Tibial nerve (tissue), 4 donors: ENCODE data around the gene TSSK2. TPM values are rescaled to one million over a fixed set of nuclear protein-coding genes. Genes with fewer than 3 reads are reported as not detected.

Experiments used
- DNase-seq, 2 donors: peaks; one replicate each; pipeline ENCODE4 v3.0.0-alpha.2; 2019; ENCODE audit warnings: low spot score in 2 of 2
- H3K27ac ChIP-seq, 4 donors: fragments of 200-600 bp; sonication (generic) in 3 of 4; one replicate each; pipeline ENCODE4 v1.5.1; 2017 to 2019; ENCODE audit warnings: mild to moderate bottlenecking in 1 of 4
- H3K27me3 ChIP-seq, 2 donors: fragments of 200-600 bp; sonication (generic) in 1 of 2; one replicate each; pipeline versions ENCODE4 v1.5.1 to v1.6.0; 2017 to 2019
- H3K36me3 ChIP-seq, 3 donors: fragments of 200-600 bp; sonication (generic); one replicate each; pipeline ENCODE4 v1.5.1; 2018 to 2019
- H3K4me1 ChIP-seq, 4 donors: fragments of 200-600 bp; sonication (generic) in 3 of 4; one replicate each; pipeline ENCODE4 v1.5.1; 2017 to 2019
- H3K4me3 ChIP-seq, 4 donors: fragments of 200-600 bp; sonication (generic) in 3 of 4; one replicate each; pipeline ENCODE4 v1.5.1; 2017 to 2019; ENCODE audit warnings: mild to moderate bottlenecking in 1 of 4, moderate library complexity in 1 of 4
- H3K9me3 ChIP-seq, 4 donors: fragments of 200-600 bp; sonication (generic) in 3 of 4; one replicate each; pipeline ENCODE4 v1.5.1; 2017 to 2019
- EP300 ChIP-seq, 2 donors: sonication (generic); formaldehyde crosslinking; IDR thresholded peaks; one replicate each; pipeline ENCODE4 v1.6.1; 2017; ENCODE audit warnings: antibody characterized with exemption in 2 of 2, mild to moderate bottlenecking in 1 of 2
- POLR2A ChIP-seq, 2 donors: fragments of 450-650 bp; IDR thresholded peaks; one replicate each; pipeline ENCODE4 v1.6.1; 2017; ENCODE audit warnings: antibody characterized with exemption in 2 of 2, mild to moderate bottlenecking in 2 of 2, moderate library complexity in 2 of 2
- WGBS, 2 donors: methylation state at CpG; one replicate each; pipeline ENCODE4 v1.1.5; 2018; 5-methylcytosine and 5-hydroxymethylcytosine counted together
- total RNA-seq, 4 donors: library from RNA; depleted of rRNA; stranded (reverse); fragments of >200 nt; gene quantifications; one replicate each; pipeline ENCODE4 v1.1.0, GENCODE V29; 2016
- TF ChIP-seq, protein P1 (sequence below), 5 experiments: fragments of 200-600 bp in 3 of 5; fragments of 450-650 bp in 2 of 5; sonication (generic) in 3 of 5; IDR thresholded peaks; one replicate each; pipeline ENCODE4 v1.5.1; 2016 to 2019; ENCODE audit warnings: antibody characterized with exemption in 5 of 5, mild to moderate bottlenecking in 3 of 5, moderate library complexity in 2 of 5

The TSSK2 gene
- total RNA-seq, 4 donors from 2014 or later: 0.30 TPM; not detected in 3

DNA sequence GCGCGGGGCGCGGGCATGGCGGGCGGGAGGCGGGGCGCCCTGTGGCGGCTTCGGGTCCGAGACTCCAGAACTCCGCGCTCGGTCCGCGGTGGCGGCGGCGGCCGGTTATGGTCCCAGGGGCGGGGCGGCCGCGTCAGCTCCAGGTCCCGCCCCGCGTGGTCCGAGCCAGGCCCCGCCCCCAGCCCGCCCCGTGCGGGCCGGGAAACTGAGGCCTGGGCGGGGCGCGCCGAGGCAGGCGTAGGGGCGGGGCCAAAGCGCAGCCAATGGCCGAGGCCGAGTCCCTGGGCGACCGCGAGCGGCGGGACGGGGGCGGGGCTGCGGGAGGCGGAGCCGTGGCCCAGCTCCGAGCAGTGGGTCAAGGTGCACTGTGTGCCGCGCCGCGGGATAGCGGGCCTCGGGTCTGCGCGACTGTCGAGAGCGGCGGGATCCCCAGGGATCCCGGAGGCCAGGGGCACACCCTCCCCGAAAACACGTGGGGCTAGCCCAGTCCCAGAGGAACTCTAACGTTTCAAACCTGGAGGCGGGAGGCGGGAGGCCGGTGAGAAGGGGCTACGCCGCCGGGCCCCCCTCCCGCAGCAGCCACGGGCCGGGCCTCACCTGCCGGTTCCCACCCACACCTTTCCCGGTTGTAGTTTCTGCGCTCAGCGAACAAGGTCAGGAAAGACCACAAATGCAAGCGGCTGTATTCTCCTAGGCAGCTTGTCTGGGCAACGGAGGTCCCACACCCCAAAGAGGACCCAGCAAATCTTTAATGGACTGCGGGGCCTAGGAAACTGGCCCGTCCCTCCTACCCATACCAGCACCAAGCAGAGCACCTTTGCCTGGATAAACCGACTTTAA lies 47.8 kb downstream of the TSSK2 start, which contains the start of gene SLC25A1:
TSS of gene SLC25A1 (minus strand) at position 80 of the 840 bp plus-strand sequence. CDS start at position 17, 63 bp downstream.
- H3K27ac ChIP-seq: peak within 1 kb of the TSS; percentile 76 to 96 (median 89)
- no peaks in the 10 kb centered on the region for H3K9me3 ChIP-seq
- peak within 1 kb of the TSS; percentile 56 to 99 (median 76) for H3K4me3 ChIP-seq
- H3K27me3 ChIP-seq: no peaks in the 10 kb centered on the region
- 1 to 2% methylated on average over 28 to 32 of the region's 86 CpGs for WGBS, 2 donors
- peak; percentile 85 to 88 for DNase-seq
- TF ChIP-seq EP300 (IDR thresholded peaks at IDR 0.05) (peak in 1 of 2 donors; percentile 48), POLR2A (IDR thresholded peaks at IDR 0.05) (peak; percentile 67 to 93)
- TF ChIP-seq, protein P1, sequence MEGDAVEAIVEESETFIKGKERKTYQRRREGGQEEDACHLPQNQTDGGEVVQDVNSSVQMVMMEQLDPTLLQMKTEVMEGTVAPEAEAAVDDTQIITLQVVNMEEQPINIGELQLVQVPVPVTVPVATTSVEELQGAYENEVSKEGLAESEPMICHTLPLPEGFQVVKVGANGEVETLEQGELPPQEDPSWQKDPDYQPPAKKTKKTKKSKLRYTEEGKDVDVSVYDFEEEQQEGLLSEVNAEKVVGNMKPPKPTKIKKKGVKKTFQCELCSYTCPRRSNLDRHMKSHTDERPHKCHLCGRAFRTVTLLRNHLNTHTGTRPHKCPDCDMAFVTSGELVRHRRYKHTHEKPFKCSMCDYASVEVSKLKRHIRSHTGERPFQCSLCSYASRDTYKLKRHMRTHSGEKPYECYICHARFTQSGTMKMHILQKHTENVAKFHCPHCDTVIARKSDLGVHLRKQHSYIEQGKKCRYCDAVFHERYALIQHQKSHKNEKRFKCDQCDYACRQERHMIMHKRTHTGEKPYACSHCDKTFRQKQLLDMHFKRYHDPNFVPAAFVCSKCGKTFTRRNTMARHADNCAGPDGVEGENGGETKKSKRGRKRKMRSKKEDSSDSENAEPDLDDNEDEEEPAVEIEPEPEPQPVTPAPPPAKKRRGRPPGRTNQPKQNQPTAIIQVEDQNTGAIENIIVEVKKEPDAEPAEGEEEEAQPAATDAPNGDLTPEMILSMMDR (IDR thresholded peaks at IDR 0.05): peak in 1 of 5 experiments; percentile 33
- peaks cover 0 to 22% (median 0%) of the 10 kb centered on the region in 3 donors for H3K36me3 ChIP-seq
- peaks cover 0 to 52% (median 24%) of the 10 kb centered on the region in 4 donors for H3K4me1 ChIP-seq

DNA sequence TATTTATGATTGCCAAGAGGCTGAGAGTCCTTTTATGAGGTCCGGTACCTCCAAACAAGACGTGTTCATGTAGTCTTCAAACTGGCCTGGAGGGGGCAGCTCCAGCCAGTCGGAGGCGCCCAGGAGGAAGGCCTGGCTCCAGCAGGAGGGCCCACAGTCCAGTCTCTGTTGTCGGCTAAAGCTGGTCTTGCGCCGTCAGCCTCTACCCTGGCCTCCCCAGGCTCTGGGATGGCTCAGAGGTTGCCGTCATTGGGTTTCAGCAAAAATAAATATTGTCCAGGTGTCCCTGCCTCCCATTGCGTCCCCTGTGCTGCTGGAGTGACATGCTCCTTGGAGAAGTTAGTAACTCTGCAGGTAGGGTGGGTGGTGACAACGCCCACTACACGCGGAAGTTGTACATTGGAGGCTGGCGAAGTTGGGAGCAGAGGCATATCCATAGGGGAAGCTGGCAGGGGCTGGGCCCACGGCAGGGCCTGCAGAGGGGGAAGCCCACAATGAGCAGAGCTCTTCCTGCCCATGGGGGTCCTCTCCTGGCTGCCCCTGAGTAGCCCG lies 48.5 kb downstream of the TSSK2 start:
- peak; percentile 55 to 64 for DNase-seq
- no peaks in the 10 kb centered on the region for H3K9me3 ChIP-seq
- H3K36me3 ChIP-seq: peaks cover 0 to 19% (median 0%) of the 10 kb centered on the region in 3 donors
- WGBS, 2 donors: 37 to 44% methylated on average over 12 to 14 of the region's 15 CpGs
- H3K4me1 ChIP-seq: peaks cover 0 to 45% (median 19%) of the 10 kb centered on the region in 4 donors
- H3K27ac ChIP-seq: peak overlapping the region; percentile 76 to 96 (median 89)
- peak overlapping the region; percentile 56 to 99 (median 75) for H3K4me3 ChIP-seq
- no peak for TF ChIP-seq POLR2A (IDR thresholded peaks at IDR 0.05)
- TF ChIP-seq EP300 (IDR thresholded peaks at IDR 0.05): no peak
- TF ChIP-seq, protein P1 (IDR thresholded peaks at IDR 0.05): peak; percentile 60 to 76 (median 75)
- H3K27me3 ChIP-seq: no peaks in the 10 kb centered on the region

DNA sequence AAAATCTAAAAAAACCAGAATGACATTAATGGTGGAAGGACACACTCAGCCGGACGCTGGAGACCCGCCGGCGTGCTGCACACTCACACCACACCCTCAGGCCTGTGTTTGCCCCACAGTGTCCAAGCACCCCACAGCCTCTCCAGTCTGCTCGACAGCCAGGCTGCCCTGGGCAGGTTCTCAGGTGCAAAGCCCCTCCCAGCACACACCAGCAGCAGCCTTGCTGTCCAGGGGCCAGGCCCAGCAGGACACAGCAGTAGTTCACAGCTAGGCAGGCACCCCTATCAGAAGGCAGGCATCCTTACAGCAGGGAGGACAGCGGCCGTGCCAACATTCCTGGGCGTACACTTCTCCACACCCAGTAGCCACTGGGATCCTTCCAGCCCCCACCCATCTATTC lies 49.1 kb downstream of the TSSK2 start:
- 72 to 88% methylated on average over 9 of the region's 9 CpGs for WGBS, 2 donors
- peaks cover 0 to 43% (median 16%) of the 10 kb centered on the region in 4 donors for H3K4me1 ChIP-seq
- no peak overlapping the region for H3K27ac ChIP-seq
- TF ChIP-seq, protein P1 (IDR thresholded peaks at IDR 0.05): no peak
- TF ChIP-seq POLR2A (IDR thresholded peaks at IDR 0.05) (no peak), EP300 (IDR thresholded peaks at IDR 0.05) (no peak)
- no peaks in the 10 kb centered on the region for H3K27me3 ChIP-seq
- H3K4me3 ChIP-seq: no peak overlapping the region
- DNase-seq: no peak
- H3K36me3 ChIP-seq: peaks cover 0 to 15% (median 0%) of the 10 kb centered on the region in 3 donors
- no peaks in the 10 kb centered on the region for H3K9me3 ChIP-seq

DNA sequence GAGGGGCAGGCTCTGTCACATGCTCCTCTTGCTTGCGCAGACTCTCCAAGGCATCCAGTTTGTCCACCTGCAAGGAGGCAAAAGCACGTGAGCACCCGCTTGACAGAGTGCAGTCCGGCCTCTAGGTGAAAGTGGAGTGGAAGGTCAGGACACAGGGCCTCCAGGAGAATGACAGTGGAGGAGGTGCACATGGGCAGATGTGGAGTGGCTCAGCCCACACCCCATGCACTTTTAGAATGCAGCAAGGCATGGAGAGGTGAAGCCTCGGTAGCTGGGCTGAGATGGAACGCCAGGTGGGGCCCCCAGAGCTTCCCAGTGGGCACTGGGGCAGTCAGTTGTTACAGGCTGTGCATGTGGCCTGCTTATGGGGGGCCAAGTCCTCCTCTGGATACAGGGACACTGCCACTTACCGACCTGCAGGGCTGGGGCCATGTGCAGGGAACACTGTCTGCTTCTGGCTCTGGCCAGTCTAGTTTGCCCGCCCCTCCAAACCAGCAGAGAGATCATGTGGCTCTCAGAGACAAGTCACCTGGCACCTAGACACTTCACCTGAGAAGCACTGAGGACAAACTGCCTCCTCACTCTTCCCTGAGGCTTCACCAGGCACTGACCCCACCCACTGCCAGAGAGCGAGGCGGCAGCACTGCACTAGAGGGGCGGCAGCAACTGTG lies 49.8 kb downstream of the TSSK2 start:
- H3K4me1 ChIP-seq: peaks cover 0 to 36% (median 15%) of the 10 kb centered on the region in 4 donors
- no peak overlapping the region for H3K4me3 ChIP-seq
- no peak for DNase-seq
- TF ChIP-seq EP300 (IDR thresholded peaks at IDR 0.05): no peak
- TF ChIP-seq, protein P1 (IDR thresholded peaks at IDR 0.05): no peak
- no peak for TF ChIP-seq POLR2A (IDR thresholded peaks at IDR 0.05)
- peaks cover 0 to 11% (median 0%) of the 10 kb centered on the region in 3 donors for H3K36me3 ChIP-seq
- WGBS, 2 donors: 89 to 93% methylated on average over 8 to 11 of the region's 11 CpGs
- no peak overlapping the region for H3K27ac ChIP-seq
- no peaks in the 10 kb centered on the region for H3K9me3 ChIP-seq
- H3K27me3 ChIP-seq: no peaks in the 10 kb centered on the region
